K562 (cell line): Measurements from ENCODE around the gene GEMIN8. TPM values are rescaled to one million over a fixed set of nuclear protein-coding genes. Genes with fewer than 3 reads are reported as not detected.

Experiments used
- ATAC-seq: fragments of 200-7000 bp; cut with Tn5 transposase; 3 replicates; pipeline ENCODE4 v1.9.1; 2020; ENCODE audit warnings: moderate library complexity
- BruUV-seq: library from RNA; stranded (reverse); fragments of 400-500 nt; replicated peaks from 2 replicates; lab custom pipeline; 2021; lab: Mats Ljungman, UMichigan
- CTCF ChIA-PET: fragments of 300-600 bp; formaldehyde crosslinking; extraction: SDS; loops from one replicate; lab custom pipeline; 2021; ENCODE audit warnings: low intra/inter-chr PET ratio; lab: Yijun Ruan, JAX
- POLR2A ChIA-PET: fragments of 300-600, 350-650 bp; sonication (Branson Sonifier 250); formaldehyde crosslinking; extraction: SDS; loops from one replicate; lab custom pipeline; 2021; ENCODE audit warnings: antibody characterized with exemption, inconsistent platforms; lab: Yijun Ruan, JAX
- DNase-seq, 4 experiments: peaks; one replicate each; pipeline versions ENCODE4 v3.0.0 to v3.0.0-alpha.2; 2011 to 2018; ENCODE audit warnings: low spot score in 3 of 4, mixed read lengths in 3 of 4; ENCODE audit errors: extremely low read depth in 1 of 4
- FAIRE-seq: peaks from 2 replicates; lab custom pipeline; 2011; peaks lifted over from hg19 to GRCh38; lab: Jason Lieb, UNC
- H2AFZ ChIP-seq: 2 replicates; pipeline ENCODE4 v1.6.0; 2011; ENCODE audit warnings: low read depth, low read length, control low read depth, inconsistent platforms
- H3K27ac ChIP-seq: fragments of 200-600 bp; 3 replicates; pipeline ENCODE4 v1.8.0; 2011; ENCODE audit warnings: low read depth, mild to moderate bottlenecking, control low read depth, inconsistent platforms, low read length, moderate library complexity, mixed read lengths; ENCODE audit errors: extremely low read depth
- H3K27me3 ChIP-seq, 2 experiments: fragments of 300-600 bp in 1 of 2; 2 replicates in 1 of 2; 3 replicates in 1 of 2; pipeline versions ENCODE4 v1.6.0 to v1.8.0; 2011; ENCODE audit warnings: inconsistent platforms in 2 of 2, low read length in 2 of 2, mild to moderate bottlenecking in 1 of 2, mixed read lengths in 1 of 2, moderate library complexity in 1 of 2; ENCODE audit not compliant: control insufficient read depth in 2 of 2, insufficient read depth in 2 of 2
- H3K36me3 ChIP-seq: fragments of 300-600 bp; 3 replicates; pipeline ENCODE4 v1.8.0; 2011; ENCODE audit warnings: mild to moderate bottlenecking, low read length, inconsistent platforms; ENCODE audit not compliant: control insufficient read depth, insufficient read depth
- H3K4me1 ChIP-seq, 2 experiments: fragments of 200-600 bp in 1 of 2; replicated peaks in 1 of 2; 2 replicates in 1 of 2; 3 replicates in 1 of 2; pipeline versions ENCODE4 v1.5.1 to v1.8.0; 2011; ENCODE audit warnings: inconsistent platforms in 2 of 2, low read length in 2 of 2, mild to moderate bottlenecking in 1 of 2, mixed read lengths in 1 of 2, moderate library complexity in 1 of 2; ENCODE audit not compliant: control insufficient read depth in 2 of 2, insufficient read depth in 2 of 2
- H3K4me2 ChIP-seq: 2 replicates; pipeline ENCODE4 v1.6.1; 2011; ENCODE audit warnings: low read length, control low read depth, inconsistent platforms, mixed read lengths; ENCODE audit not compliant: insufficient read depth
- H3K4me3 ChIP-seq: fragments of 200-600 bp; sonication (generic), shearing (Covaris generic); 2 replicates; pipeline ENCODE4 v1.5.1; 2016; ENCODE audit warnings: control low read depth, inconsistent platforms
- H3K79me2 ChIP-seq: fragments of 200-600 bp; 3 replicates; pipeline ENCODE4 v1.8.0; 2011; ENCODE audit warnings: low read length, inconsistent platforms; ENCODE audit not compliant: control insufficient read depth, insufficient read depth
- H3K9ac ChIP-seq, 2 experiments: 2 replicates each; pipeline versions ENCODE4 v1.6.0 to v1.6.1; 2011; ENCODE audit warnings: low read depth in 2 of 2, low read length in 2 of 2, control low read depth in 1 of 2, inconsistent platforms in 1 of 2, mild to moderate bottlenecking in 1 of 2, mixed read lengths in 1 of 2; ENCODE audit not compliant: insufficient read depth in 1 of 2
- H3K9me1 ChIP-seq: one replicate; pipeline ENCODE4 v1.6.0; 2011; ENCODE audit warnings: inconsistent platforms, mild to moderate bottlenecking, low read length, moderate library complexity; ENCODE audit not compliant: control insufficient read depth, insufficient read depth
- H3K9me3 ChIP-seq: replicated peaks from 2 replicates; pipeline ENCODE4 v1.5.1; 2011; ENCODE audit warnings: low read depth, low read length, inconsistent platforms; ENCODE audit not compliant: control insufficient read depth, insufficient read depth
- H4K20me1 ChIP-seq: replicated peaks from 2 replicates; pipeline ENCODE4 v1.6.1; 2011; ENCODE audit warnings: low read length, inconsistent platforms, mixed read lengths; ENCODE audit not compliant: control insufficient read depth, insufficient read depth
- CHD2 ChIP-seq: IDR thresholded peaks from 2 replicates; pipeline ENCODE4 v1.6.1; 2011; ENCODE audit warnings: low read depth, low read length
- IRF2 ChIP-seq: sonication (generic); formaldehyde crosslinking; IDR thresholded peaks from 2 replicates; pipeline ENCODE4 v1.8.1; 2022; ENCODE audit warnings: mild to moderate bottlenecking, missing genetic modification reagents
- SMAD2 ChIP-seq: fragments of 150-350 bp; IDR thresholded peaks from 2 replicates; pipeline ENCODE4 v1.6.1; 2014; ENCODE audit warnings: low read depth, mild to moderate bottlenecking, low read length
- ZBTB26 ChIP-seq: fragments of 450-650 bp; formaldehyde crosslinking; IDR thresholded peaks from 2 replicates; pipeline ENCODE4 v1.4.0; 2022; ENCODE audit warnings: missing genetic modification characterization
- ZNF146 ChIP-seq: IDR thresholded peaks from one replicate; pipeline ENCODE4 v1.6.1; 2018; ENCODE audit warnings: missing compliant biosample characterization; ENCODE audit not compliant: unreplicated experiment
- ZNF407 ChIP-seq: fragments of 450-650 bp; IDR thresholded peaks from 2 replicates; pipeline ENCODE4 v1.6.1; 2016; ENCODE audit warnings: low read depth
- WGBS: fragments of 100-300 bp; shearing (Covaris generic); methylation state at CpG from one replicate; pipeline ENCODE4 v1.1.6; 2016; ENCODE audit warnings: low coverage, mixed read lengths; ENCODE audit not compliant: insufficient coverage; ENCODE audit errors: missing lambda C conversion rate; 5-methylcytosine and 5-hydroxymethylcytosine counted together
- in situ Hi-C: fragments of 300-500 bp; cut with MboI; formaldehyde crosslinking; loops from 4 replicates; pipeline ENCODE4 v1.15.0; 2018; ENCODE audit warnings: inconsistent platforms, mixed read lengths
- intact Hi-C: fragments of 100-400 bp; cut with micrococcal nuclease; formaldehyde crosslinking; loops from 2 replicates; pipeline ENCODE4 v1.14.2; 2022
- polyA plus RNA-seq, 8 experiments: library from polyadenylated mRNA; depleted of rRNA in 4 of 8; stranded (reverse) in 5 of 8; unstranded in 3 of 8; fragments of >200 nt; fragmentation: Nextera tagmentation in 2 of 8; fragmentation: Illumina TruSeq in 1 of 8; extraction: Ambion mirVana in 2 of 8; extraction: Trizol in 1 of 8; gene quantifications; 2 replicates each; pipeline versions ENCODE4 v1.2.1 to v1.2.3, GENCODE V29; 2011 to 2014; ENCODE audit warnings: inconsistent platforms in 1 of 8, missing spikeins in 1 of 8
- total RNA-seq, 7 experiments: library from RNA; depleted of rRNA in 6 of 7; stranded (reverse); fragments of >200 nt in 6 of 7; fragmentation: Illumina TruSeq in 2 of 7; extraction: Trizol in 2 of 7; gene quantifications; 2 replicates each; pipeline versions ENCODE4 v1.2.1 to v1.2.3, GENCODE V29; 2011 to 2021; ENCODE audit warnings: low replicate concordance in 1 of 7
- TF ChIP-seq, protein P1 (sequence below), 2 experiments: fragments of 250-450 bp in 1 of 2; fragments of 450-650 bp in 1 of 2; sonication (Bioruptor Pico) in 1 of 2; IDR thresholded peaks; 2 replicates each; pipeline versions ENCODE4 v1.6.1 to v1.8.0; 2016 to 2021; ENCODE audit warnings: mild to moderate bottlenecking in 2 of 2, moderate library complexity in 2 of 2, missing compliant biosample characterization in 1 of 2, missing genetic modification characterization in 1 of 2
- TF ChIP-seq, protein P2 (sequence below): sonication (generic); formaldehyde crosslinking; IDR thresholded peaks from 2 replicates; pipeline ENCODE4 v1.4.0; 2020; ENCODE audit warnings: mild to moderate bottlenecking, missing genetic modification reagents

GEMIN8 gene
- total and polyA plus RNA-seq, 9 of the 15 experiments (the other 6 are each of a cell fraction or from before 2014, with no cell fraction given), result 10.9 to 29.1 (median 16.9) TPM

GRCh38 chrX:14026121-14026520, 3.6 kb downstream of the GEMIN8 start:
- H3K4me1 ChIP-seq, result peaks cover 4 to 14% of the 10 kb centered on the region in 2 experiments; a peak in 4 of 5 replicates
- CTCF ChIA-PET, result no interaction called here
- no peaks in the 10 kb centered on the region for H4K20me1 ChIP-seq
- no peaks in the 10 kb centered on the region for H3K27me3 ChIP-seq
- no peak overlapping the region for H3K4me3 ChIP-seq
- WGBS, result 78% methylated on average over 4 of the region's 7 CpGs
- H3K27ac ChIP-seq, result no peak overlapping the region
- in situ Hi-C loops (loop anchor here (5.0 kb wide), 1 partner anchor 374 kb away; the partner anchor contains the start of gene TCEANC), intact Hi-C loops (loop anchor here (10.0 kb wide), 1 partner anchor 101 kb away; no protein-coding TSS in a partner anchor)
- POLR2A ChIA-PET, result no interaction called here
- no peak overlapping the region for H2AFZ ChIP-seq
- DNase-seq (no peak), FAIRE-seq (no peak), ATAC-seq (no peak)
- H3K9me1 ChIP-seq, result no peaks in the 10 kb centered on the region
- BruUV-seq, result no TSS peak
- H3K9ac ChIP-seq, result no peak overlapping the region
- peaks cover 32% of the 10 kb centered on the region for H3K79me2 ChIP-seq
- peaks cover 4% of the 10 kb centered on the region; the same call in 1 of the 3 replicates for H3K36me3 ChIP-seq
- 0 out of 2 replicates have a peak, but pooled peaks cover 1% of the 10 kb centered on the region for H3K9me3 ChIP-seq
- no peak overlapping the region for H3K4me2 ChIP-seq
- TF ChIP-seq ZNF407 (no peak), SMAD2 (no peak), ZBTB26 (CRISPR knock-in tag) (no peak), IRF2 (CRISPR knock-in tag) (no peak), CHD2 (no peak), ZNF146 (no peak)
- TF ChIP-seq, protein P1, sequence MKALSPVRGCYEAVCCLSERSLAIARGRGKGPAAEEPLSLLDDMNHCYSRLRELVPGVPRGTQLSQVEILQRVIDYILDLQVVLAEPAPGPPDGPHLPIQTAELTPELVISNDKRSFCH (CRISPR knock-in tag; IDR thresholded peaks at IDR 0.05), result no peak
- TF ChIP-seq, protein P1 (tag; IDR thresholded peaks at IDR 0.05), result no peak
- TF ChIP-seq, protein P2, sequence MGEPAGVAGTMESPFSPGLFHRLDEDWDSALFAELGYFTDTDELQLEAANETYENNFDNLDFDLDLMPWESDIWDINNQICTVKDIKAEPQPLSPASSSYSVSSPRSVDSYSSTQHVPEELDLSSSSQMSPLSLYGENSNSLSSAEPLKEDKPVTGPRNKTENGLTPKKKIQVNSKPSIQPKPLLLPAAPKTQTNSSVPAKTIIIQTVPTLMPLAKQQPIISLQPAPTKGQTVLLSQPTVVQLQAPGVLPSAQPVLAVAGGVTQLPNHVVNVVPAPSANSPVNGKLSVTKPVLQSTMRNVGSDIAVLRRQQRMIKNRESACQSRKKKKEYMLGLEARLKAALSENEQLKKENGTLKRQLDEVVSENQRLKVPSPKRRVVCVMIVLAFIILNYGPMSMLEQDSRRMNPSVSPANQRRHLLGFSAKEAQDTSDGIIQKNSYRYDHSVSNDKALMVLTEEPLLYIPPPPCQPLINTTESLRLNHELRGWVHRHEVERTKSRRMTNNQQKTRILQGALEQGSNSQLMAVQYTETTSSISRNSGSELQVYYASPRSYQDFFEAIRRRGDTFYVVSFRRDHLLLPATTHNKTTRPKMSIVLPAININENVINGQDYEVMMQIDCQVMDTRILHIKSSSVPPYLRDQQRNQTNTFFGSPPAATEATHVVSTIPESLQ, result no peak
